Smooth muscle cell of the brain vasculature (primary cell): ENCODE measurements around the gene CHMP5.
"Not testable (repeated sequence)": the region's sequence is repeated elsewhere in the genome, so short reads cannot be mapped to it uniquely, and the experiment has no call there.

Source experiments
- DNase-seq: peaks from one replicate; pipeline ENCODE4 v3.0.0-alpha.2; 2012; ENCODE audit warnings: low read depth, low spot score

The CHMP5 gene

DNA sequence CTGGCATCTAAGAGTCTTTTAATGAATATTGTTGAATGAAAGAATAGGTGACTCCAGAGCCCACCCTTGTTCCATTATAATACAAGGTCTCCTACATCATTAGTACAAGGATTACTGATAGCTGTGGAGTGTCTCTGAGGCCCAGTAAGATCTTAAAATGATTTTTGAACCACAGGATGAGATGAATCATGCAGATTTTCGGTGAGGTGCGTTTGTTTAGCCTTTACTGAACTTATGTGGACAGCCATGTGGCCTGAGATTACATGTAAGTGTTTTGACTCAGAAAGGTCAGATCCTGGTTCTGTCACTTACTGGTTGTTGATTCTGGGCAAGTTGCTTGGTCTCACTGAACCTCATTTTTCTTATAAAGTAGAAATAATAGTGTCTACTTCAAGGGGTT, 47.1 kb downstream of the CHMP5 start:
- no peak for DNase-seq

DNA sequence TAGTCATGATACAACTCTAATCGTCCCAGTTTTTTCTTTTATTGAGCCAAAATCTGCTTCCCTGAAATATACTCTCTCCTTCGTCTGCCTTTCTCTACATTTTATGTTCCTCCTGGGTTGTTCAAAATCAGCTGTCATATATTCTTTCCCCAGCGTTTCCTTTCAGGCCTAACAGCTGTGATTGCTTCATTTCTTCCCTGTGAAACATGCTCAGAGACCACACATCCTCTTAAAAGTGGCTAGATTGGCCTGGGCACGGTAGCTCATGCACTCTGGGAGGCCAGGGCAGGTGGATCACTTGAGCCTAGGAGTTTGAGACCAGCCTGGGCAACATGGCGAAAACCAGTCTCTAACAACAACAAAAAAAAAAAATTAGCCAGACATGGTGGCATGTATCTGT, 50.5 kb downstream of the CHMP5 start:
- DNase-seq: no peak

- not testable (repeated sequence) for DNase-seq
Measured at GRCh38 chr9:33317136-33317535, 52.3 kb downstream of the CHMP5 start.

- no peak for DNase-seq
Measured at GRCh38 chr9:33318225-33318624, 53.4 kb downstream of the CHMP5 start.

GRCh38 chr9:33318781-33319180, 53.9 kb downstream of the CHMP5 start:
- DNase-seq: no peak

DNA sequence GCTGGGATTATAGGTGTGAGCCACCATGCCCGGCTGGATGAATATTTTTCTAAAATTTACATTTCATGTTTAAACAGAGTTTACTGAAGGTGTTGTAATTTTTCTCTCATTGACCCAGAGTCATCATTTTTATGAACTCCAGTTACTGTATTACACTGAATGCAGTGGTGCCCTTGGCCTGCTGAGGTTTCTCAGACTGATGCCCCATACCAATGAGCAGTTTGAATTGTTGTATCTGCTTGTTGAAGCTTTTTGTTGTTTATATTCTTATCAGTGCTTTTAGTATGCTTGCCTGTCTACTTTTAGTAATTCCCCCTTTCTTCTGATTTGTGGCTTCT, 55.4 kb downstream of the CHMP5 start:
- no peak for DNase-seq

GRCh38 chr9:33320568-33321261, 55.9 kb downstream of the CHMP5 start:
- peak; percentile 63 for DNase-seq

- DNase-seq: no peak
Measured at GRCh38 chr9:33329117-33329563, 64.3 kb downstream of the CHMP5 start.

GRCh38 chr9:33329979-33330378, 65.1 kb downstream of the CHMP5 start:
- DNase-seq: peak; percentile 53

DNA sequence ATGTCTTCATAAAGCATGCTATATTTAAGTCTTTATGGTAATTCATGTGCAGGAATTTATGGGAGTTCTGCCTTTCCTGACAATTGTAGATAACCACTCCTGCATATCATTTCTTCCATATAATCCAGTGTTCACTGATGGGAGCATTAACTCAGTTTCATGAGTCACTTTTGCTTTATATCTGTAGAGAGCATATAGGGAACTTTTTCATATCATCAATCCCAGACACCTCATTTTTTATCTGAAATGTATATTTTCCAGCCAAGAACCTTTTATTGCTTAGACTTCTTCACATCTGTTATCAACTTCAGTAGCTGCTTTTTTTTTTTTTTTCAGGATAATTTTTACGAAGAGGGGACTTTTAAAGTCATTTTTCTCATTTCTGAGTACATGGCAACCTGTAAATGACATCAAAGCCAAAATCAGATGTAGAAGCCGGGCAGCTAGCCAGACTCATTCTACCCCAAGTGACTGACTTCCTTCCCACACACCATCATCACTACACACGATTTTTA, 66.6 kb downstream of the CHMP5 start:
- no peak for DNase-seq
